ENCODE results near the gene PTPRT.

Gene PTPRT

GRCh38 chr20:42604998-42605956 lies 584.4 kb downstream of the PTPRT start:
- no peak for DNase-seq

- DNase-seq: no peak
These were observed 586.1 kb downstream of the PTPRT start for GRCh38 chr20:42603655-42604054.

DNA sequence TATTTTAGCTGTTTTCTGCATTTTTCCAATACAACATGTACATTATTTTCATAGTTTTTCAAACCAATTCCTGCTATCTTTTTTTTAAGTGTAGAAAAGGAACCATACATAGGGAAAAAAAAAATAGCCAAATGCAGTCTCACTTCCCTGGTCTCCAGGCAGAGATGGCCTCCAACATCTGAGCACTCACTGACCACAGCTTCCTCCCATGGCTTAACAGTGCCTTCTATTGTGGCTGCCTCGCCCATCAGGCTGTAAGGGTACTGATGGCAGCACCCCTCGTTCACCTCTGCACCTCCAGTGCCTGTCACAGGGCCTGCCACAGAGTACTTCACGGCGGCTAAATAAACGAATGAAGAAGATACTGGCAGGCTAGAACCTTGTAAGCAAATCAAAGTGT lies 591.1 kb downstream of the PTPRT start:
- DNase-seq: no peak

DNA sequence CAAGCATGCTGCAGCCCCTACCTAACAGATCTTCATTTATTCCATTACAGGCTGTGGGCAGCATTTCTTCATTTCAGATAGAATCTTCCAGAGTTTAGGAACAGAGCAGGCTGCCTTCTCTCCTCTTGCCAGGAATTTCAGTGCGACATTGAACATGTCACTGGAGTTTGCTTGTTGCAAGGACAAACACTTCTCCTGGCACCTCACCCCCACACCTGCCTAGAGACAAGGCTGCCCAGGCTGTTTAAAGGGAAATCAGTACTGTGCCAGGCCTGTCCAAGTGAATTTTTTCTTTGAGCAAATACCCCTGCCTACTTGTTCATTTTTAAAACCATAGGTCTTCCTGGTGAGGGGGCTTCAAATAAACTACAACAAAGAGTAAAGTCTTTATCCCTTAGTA lies 594.1 kb downstream of the PTPRT start:
- no peak for DNase-seq

DNA sequence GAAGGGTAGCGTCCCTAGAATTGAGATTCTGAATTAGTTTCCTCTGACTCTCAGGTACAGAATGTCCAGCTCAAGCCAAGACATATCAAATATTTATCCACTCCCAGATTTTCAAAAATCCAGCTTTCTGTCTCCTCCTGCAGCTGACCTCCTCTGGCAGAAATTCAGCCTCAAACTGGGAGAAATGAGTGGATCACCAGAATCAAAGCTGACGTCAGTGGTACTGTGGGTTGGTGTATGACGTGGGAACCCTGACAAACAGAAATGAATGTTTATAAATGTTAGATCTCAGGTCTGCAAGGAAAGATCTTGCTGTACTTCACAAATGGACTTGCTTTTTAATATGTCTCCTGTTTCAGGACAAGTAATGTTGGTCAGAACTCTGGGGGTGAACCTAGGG lies 595.0 kb downstream of the PTPRT start:
- no peak for DNase-seq

GRCh38 chr20:42594011-42594410 lies 595.7 kb downstream of the PTPRT start:
- DNase-seq: no peak

DNA sequence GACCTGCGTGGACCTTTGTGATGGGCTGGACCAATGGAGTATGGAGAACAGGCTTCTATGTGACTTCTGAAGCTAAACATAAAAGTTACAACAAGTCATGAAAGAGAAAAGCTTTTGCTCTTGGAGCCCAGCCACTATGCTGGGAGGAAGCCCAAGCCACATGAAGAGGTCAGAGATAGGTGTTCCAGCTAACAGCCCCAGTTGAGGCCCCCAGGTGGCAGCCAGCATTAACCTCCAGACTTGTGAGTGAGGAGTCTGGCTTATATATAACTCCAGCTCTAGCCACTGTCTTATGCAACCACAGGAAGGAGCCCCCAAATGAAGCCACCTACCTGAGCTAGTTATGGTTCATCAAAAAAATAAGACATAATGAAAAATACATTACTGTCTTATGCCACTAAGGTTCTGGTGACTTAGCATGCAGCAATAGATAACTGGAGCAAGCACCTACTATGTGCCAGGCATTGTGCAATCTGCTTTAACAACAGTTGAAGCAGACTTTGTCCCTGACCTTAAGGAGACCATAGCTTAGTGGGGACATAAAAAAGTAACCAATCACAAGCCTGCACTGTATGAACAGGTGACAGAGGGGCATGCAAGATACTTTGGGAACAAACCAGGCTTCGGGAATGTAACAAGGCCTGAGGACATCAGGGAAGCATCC lies 599.6 kb downstream of the PTPRT start:
- DNase-seq: no peak

DNA sequence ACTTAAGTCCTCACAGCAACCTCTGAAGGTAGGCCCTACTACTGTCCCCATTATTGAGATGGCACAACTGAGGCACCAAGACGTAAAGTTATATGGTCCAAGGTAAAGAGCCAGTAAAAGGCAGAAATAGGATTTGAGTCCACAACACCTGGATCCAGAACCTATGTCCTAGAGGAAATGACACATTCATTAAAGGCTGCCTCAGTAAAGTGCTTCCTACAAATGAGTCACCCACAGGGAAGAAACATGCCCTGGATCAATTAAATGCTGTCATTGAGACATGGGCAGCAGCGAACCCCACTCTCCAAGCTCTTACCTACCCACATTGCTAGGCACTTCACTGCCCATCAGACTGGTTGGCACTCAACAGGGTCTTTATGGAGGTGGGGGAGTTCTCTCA lies 600.9 kb downstream of the PTPRT start:
- DNase-seq: no peak

- DNase-seq: peak; percentile 70
These were observed 602.3 kb downstream of the PTPRT start for GRCh38 chr20:42587427-42587826.

DNA sequence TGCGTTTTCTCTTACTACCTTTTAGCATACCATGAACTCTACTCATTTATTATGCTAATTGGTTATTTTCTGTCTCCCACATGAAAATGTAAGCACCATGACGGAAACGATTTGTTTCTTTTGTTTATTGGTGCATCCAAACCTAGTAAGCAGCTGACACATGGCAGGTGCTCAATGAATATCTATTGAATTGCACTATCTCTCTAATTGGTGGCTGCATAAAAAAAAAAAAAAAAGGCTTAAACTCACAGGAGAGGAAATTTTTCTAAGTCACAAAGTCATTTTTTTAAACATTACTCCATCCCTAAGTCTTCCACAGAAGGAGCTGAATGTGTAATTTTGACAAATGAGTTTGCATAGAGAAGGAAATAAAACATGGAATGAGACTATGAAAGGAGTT lies 608.4 kb downstream of the PTPRT start:
- DNase-seq: no peak

DNA sequence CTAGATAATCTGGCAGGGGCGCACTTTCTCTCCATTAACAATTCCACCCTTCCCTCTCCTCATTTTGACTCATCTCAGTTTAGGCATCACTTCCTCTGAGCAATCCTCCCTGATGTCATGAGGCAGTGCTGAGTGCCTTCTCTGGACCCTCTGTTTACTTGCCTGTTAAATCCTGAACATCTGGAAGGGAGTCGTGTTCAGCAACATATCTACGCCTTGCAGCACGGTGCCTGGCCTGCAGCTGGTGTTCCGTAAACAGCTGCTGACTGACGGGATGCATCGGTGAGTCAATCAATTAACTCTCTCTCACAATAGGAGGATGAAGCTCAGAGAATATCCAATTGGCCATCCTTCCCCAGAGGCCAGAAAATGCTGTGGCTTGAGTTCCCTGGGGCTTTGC lies 613.5 kb downstream of the PTPRT start:
- peak; percentile 66 for DNase-seq

- DNase-seq: no peak
These were observed 617.2 kb downstream of the PTPRT start for GRCh38 chr20:42572320-42573016.

- DNase-seq: no peak
These were observed 622.3 kb downstream of the PTPRT start for GRCh38 chr20:42567409-42567808.

DNA sequence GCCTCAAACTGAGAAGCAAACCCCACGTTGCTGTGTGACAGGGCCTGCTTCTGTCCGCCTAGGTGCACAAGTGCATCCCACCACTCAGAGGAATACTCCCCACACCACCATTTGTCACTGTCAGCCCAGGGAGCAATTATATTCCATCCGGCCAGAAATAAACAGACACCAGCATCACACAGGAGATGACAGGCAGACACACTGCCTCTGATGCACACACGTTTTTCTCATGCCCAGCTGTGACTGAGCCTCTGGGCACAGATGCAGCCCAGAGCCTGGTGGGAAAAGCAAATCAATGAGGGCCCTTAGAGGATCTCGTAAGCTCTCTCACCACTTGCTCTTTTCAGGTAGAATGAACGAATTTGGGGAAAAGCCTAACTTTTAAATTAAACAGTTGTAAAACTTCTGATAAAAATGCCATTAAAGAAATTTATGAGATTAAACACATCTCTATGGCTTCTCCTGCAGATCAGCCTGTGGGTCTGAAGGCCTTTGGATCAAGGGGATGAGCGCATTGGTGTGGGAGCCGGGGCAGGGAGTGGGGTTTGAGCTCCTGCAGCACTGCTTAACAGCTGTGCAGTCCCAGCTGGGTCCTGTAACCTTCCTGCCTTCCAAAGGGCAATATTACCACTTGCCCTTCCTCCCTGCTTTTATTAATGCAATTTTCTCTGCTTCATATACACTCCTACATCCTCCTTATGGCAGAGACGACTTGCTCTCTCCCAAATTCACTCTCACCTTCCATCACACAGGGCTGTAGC lies 624.3 kb downstream of the PTPRT start:
- peak; percentile 36 for DNase-seq

DNA sequence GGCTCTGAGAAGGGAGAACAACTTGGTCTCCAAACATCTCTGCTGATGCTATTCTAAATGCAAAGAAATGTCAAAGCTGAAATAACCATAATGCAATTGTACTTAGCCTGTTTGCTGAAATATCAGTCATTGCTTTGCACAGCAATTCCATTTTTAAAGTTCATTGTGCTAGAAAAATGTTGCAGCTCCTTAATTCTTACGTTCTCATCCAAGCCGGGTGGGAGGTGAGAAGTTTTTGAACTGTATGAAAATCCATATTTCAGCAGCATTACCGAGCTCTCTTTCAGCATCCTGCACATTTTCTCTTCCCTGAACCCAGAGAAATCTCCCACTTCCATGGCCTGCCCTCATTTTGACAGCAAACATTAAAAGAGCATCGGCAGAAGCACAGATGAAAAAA lies 630.0 kb downstream of the PTPRT start:
- DNase-seq: no peak

DNA sequence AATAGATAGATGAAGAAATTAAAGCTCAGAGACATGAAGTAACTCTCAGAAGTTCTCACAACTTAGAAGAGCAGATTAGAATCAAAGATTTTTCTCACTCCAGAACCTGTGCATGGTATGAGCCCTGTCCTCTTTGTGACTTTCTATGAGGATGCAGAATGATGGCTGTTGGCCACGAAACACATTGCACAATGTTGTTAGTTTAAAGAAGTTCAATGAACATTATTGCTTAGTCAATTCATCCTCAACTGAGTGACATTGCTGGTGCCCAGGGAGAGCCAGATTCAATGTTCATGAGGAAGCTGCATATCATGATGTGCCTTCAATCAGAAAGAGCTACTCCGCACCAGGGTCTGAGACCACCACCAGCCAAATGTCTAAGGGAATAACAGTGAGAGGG lies 633.1 kb downstream of the PTPRT start:
- DNase-seq: no peak

DNA sequence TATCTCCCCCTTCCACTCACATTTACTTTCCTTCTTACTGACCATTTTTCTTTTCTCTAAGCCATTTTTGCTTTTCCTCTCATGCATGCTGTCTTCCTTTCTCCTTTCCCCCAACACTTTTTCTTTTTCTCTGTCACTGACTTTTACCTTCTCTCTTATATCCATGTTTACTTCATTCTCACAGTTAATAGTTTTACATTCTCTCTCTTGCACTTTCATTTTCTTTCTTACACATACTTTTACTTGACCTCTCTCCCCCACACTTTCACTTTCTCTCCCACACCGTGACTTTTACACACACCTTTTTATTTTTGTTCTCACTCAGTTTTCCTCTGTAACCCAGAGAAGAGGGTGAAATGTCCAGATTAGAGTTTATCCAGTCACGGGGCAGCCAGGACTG lies 636.3 kb downstream of the PTPRT start:
- no peak for DNase-seq

DNA sequence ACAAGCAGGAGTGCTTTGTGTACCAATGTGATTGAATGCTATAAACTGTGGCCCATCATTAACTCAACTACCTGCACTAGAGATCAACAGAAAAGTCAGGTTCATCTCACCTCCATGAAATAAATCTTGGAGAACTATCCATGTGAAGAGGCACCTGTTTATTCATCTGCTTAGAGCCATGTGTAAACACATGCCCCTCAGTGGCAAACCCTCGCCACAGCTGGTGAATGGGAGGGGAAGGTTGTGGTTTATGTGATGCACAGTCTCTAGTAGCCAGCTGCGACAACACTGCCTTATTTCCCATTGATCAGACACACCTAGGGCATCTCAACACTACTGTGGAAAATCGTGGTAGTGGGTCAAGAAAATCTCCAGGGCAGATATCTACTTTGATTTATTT lies 640.2 kb downstream of the PTPRT start:
- no peak for DNase-seq

- no peak for DNase-seq
These were observed 644.8 kb downstream of the PTPRT start for GRCh38 chr20:42544926-42545325.

GRCh38 chr20:42532831-42533230 lies 656.9 kb downstream of the PTPRT start:
- DNase-seq: no peak

- DNase-seq: no peak
These were observed 658.2 kb downstream of the PTPRT start for GRCh38 chr20:42531508-42531961.

GRCh38 chr20:42530855-42531448 lies 658.8 kb downstream of the PTPRT start:
- no peak for DNase-seq

Data from islet precursor cell (in vitro differentiated cells).